M059J (cell line): ENCODE data around the gene BCL6. TPM values are rescaled to one million over a fixed set of nuclear protein-coding genes. Genes with fewer than 3 reads are reported as not detected.

Source experiments
- DNase-seq: peaks from one replicate; pipeline ENCODE4 v3.0.0-alpha.2; 2012; ENCODE audit warnings: low read depth
- total RNA-seq: library from RNA; depleted of rRNA; stranded (reverse); fragments of >200 nt; shearing (Covaris generic); gene quantifications from 2 replicates; pipeline ENCODE4 v1.2.3, GENCODE V29; 2014; rRNA removed

BCL6 gene
- total RNA-seq = 15.4 and 19.2 TPM in 2 replicates

DNA sequence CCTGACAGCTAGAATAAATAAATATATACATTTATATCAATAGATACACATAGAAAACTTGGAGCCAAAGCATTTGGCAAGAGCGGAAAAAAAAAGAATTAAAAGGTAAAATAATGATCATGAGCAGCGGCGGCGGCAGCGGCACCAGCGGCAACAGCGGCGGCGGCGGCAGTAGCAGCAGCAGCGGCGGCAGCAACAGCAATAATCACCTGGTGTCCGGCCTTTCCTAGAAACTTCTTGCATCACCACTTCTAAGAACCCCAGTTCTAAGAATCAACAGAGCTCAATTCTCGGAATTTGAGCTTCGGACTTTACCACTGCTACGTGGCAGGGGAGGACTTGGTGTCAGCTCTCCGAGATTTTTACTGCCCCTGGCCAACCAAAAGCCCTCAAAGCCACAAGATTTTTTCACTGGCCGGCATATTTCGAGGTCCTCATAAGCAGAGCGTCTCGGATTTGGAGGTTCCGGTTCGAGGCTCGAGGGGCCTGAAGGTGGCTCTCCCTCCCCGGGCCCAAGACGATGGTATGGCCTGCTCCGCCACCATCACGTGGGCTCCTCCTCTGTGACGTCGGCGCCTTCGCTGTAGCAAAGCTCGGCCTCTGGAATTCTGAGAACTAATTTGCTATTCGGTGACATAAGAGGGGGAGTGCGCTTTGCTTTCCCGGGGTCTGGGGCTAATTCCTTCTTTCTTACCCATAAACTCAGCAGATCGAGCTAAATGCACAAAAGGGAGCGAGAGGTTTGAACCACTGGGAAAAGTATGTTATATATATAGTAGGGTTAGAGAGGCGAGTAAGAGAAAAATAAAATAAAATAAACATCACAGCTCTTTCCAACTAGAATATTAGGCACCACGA, at the start of gene BCL6:
Gene BCL6, minus strand, starts transcription at position 268 of the 858 bp plus-strand sequence. CDS start 11,775 bp downstream, outside the sequence.
- DNase-seq = peak; percentile 99

DNA sequence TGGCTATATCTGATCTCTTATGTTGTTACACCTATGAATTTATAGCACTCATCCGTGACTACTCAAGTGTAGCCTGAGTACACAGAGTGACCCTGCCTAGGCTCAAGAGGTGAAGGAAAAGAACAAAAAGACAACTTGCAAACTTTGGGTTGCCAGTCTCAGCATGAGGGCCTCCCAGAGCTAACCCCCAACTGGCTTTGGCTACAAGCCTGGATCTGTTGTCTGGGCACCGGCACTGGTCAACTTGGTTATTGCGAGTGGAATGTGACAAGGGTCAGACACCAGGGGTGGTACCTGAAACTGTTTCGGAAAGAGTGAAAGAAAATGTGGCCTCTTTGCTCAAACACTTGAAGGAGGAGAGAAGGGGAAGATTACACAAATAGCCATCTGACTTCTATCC, 49.5 kb upstream of the BCL6 start:
- no peak for DNase-seq

DNA sequence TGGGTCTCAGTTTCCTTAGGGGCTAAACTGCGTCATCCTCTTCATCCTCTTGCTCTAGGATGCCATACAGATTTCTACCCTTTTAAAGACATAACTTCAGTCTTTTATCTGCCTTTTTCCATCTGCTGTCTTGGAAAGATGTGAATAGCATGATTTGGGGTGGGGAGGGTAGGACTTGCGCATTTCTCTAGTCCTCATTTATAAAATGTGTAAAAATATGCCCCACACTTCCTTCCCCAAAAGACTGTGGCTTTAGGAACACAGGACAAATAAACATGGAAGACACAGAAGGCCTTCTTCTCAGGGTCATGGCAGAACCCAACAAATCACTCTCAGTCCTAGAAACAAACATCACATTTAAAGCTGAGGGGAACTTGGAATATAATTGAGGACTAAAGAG, 48.4 kb upstream of the BCL6 start:
- no peak for DNase-seq

GRCh38 chr3:187792521-187792920, 47.3 kb upstream of the BCL6 start:
- DNase-seq = no peak

GRCh38 chr3:187789872-187790271, 44.6 kb upstream of the BCL6 start:
- DNase-seq = no peak

- no peak for DNase-seq
Observed at GRCh38 chr3:187788984-187789857, 44.0 kb upstream of the BCL6 start.

- DNase-seq = peak; percentile 95
Observed at GRCh38 chr3:187783098-187783497, 37.8 kb upstream of the BCL6 start.

DNA sequence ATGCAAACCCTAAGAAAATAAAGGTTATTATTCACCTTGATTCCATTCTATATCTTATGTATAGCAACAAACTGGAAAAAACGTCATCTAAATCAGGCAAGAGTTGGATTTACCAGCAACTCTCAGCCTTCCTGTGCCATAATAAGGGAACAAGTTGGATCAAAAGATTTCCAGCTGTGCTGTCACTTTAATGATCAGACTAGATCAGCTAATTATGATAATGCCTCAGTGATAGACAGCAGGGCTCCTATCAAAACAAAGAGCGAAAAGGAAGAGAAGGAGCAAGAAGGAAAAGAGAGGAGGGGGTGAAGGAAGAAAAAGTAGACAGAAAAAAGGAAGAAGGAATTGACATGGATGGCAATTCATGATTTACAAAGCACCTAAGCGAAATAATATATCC, 36.7 kb upstream of the BCL6 start:
- no peak for DNase-seq

GRCh38 chr3:187781001-187781400, 35.7 kb upstream of the BCL6 start:
- peak; percentile 11 for DNase-seq

DNA sequence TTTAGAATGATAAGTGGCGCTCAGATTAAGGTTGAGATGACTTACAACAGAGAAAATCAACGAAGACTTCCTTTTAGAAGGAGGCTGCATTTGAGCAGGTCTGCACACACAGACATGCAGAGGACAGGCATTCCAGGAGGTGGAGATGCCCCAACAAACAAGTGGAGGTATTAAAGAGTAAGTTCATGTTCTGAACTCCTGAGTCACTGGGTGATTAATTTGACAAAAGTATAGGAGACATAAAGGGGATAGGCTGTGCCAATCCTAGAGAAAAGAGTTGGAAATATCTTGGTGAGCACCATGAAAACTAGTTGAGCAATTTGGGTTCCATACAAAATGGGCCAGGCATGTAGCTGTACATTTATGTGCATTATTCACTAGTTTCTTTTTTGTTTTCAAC, 33.5 kb upstream of the BCL6 start:
- DNase-seq = no peak

- peak; percentile 85 for DNase-seq
Observed at GRCh38 chr3:187777331-187777941, 32.2 kb upstream of the BCL6 start.

GRCh38 chr3:187775549-187775948, 30.3 kb upstream of the BCL6 start:
- no peak for DNase-seq

DNA sequence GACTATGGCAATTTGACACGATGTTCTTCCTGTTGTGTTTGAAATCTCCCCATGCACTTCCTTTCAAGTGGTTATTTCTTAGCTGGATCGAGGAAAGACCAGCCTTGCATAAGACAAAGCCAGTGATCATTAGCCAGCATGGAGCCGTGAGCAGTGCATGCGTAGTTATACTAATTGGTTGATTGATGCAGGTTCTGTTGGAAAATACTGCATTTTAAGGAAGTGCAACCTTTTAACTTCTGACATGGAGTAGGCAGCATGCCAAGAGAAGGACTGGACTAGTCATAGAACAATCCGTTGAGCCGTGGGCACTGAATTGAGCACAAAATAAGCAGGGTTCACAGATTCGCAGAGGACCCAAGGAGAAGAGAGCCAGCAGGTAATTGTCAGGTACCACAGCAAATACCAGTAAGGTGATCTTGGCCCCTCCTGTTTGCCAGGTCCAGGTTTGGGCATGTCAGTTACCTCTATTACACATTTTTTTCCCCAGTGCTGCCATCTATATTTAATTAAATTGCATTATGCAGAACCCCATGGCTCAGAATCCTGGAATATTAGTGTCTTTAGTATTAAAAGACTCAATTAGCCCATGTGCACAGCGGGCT, 29.0 kb upstream of the BCL6 start:
- DNase-seq = no peak

DNA sequence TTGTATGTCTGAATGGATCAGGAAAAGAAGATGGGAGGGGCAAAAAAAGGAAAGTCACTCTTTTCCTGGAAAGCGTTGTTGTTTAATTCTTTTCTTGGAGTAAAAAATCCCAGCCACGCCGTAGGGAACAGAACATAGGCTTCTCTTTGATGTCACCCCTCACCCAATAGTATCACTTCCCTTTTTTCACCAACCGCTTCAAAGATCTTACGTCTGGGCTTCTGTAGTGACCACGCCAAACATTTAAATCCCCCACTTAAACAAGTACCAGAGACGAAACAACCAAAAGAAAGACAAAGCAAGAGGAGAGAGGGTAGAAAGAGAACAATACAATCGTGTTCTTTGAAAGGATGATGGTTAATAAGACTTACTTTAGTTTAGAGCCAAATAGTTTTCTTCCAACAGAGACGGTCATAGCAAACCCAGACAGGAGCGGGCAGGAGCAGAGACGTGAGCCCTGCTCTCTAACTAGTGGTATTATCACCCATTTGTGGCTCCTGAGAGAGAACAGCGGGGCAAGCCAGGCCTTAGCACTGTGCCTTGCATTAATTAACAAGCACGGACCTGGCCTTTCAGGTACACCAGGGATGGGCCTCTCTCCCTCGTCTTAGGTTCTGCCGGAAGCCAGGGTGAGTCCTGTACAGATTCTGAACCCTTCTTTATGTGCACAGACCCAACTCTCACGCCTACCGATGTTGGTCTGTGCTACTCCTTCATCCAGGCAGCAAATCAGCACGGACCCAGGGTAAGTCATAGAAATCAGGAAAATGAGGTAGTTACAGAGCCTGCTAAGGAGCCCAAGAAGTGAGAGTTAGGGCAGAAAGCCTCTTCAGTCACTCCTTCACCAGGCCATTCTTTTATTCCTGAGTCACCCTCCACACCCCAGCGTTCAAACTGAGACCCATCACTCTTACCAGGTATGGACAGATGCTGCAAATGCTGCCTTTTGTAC, 28.2 kb upstream of the BCL6 start:
- DNase-seq = no peak

DNA sequence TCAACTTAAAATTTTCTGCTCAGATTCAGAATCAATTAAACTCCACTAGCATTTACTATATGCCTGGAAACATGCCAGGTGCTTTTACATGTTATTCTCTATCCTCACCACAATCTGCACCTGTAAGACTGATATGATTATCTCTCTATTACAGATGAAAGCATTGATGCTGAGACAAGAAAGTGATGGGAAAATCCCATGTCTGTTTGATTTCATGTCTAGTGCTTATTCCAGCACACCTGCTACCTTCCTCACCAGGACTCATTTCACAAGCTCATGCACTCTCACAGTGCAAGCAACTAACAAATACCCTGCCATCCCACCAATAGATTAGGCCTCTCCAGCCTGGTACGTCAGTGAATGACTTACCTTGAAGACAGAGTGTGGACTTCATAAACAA, 25.0 kb upstream of the BCL6 start:
- DNase-seq = no peak

- DNase-seq = no peak
Observed at GRCh38 chr3:187769771-187770170, 24.5 kb upstream of the BCL6 start.

- DNase-seq = peak; percentile 62
Observed at GRCh38 chr3:187767266-187768012, 22.2 kb upstream of the BCL6 start.

GRCh38 chr3:187765342-187765741, 20.1 kb upstream of the BCL6 start:
- peak; percentile 44 for DNase-seq

DNA sequence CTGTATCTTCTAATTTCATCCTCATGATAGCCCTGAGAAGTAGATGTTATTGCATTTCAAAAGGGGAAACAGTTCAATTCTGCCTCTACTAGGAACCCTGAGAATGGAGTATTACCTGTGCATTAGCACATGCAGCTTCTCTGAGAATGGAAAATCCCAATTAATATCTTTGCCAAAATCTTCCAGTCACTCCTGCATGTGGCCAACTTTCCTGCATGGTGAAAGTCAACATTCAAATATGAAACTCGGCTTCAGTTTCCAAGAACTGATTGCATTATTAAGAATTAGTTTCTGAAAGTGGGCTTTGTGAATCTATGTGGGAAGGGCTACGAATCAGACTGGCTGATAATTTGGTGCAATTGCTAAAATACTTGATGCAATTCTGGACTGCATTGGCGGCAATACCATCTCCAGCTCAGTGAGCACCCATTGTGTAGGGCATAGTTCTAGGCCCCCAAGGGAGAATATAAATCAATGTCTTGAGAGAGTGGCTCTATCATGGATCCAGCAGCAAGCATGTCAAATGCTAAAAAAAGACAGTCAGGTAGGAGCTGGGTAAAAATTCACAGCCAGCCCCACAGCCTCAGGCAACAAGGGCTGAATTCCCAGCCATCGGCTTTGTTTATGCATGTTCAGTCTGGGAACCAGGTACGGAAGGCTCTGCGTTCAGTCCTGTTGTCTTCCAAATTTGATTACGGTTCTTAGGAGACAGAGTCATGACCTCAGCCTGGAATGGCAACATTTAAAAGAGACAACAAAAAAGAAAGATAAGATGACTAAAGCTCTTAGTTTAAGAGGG, 18.8 kb upstream of the BCL6 start:
- peak; percentile 5 for DNase-seq
